HG03280 (cell line): ENCODE data around the gene SHC3.
"Not testable (repeated sequence)": the region's sequence is repeated elsewhere in the genome, so short reads cannot be mapped to it uniquely, and the experiment has no call there.

ENCODE experiments used
- ATAC-seq: cut with Tn5 transposase; IDR thresholded peaks from one replicate; pipeline ENCODE4 v1.9.1; 2021; ENCODE audit warnings: mild to moderate bottlenecking, moderate library complexity; ENCODE audit not compliant: unreplicated experiment

SHC3 gene

GRCh38 chr9:89177944-89178829 is at the start of gene SHC3:
SHC3 (minus strand) TSS chr9:89178818; CDS start chr9:89178460, 358 bp downstream.
- ATAC-seq = no peak

GRCh38 chr9:89225991-89226471 is 47.4 kb upstream of the SHC3 start:
- ATAC-seq = no peak

GRCh38 chr9:89225587-89225986 is 47.0 kb upstream of the SHC3 start:
- ATAC-seq = no peak

- ATAC-seq = no peak
These were observed 46.4 kb upstream of the SHC3 start for GRCh38 chr9:89225036-89225435.

- no peak for ATAC-seq
These were observed 46.0 kb upstream of the SHC3 start for GRCh38 chr9:89224633-89225032.

GRCh38 chr9:89223396-89223977 is 44.9 kb upstream of the SHC3 start:
- ATAC-seq = no peak

GRCh38 chr9:89219637-89220036 is 41.0 kb upstream of the SHC3 start:
- no peak for ATAC-seq

GRCh38 chr9:89218040-89218928 is 39.7 kb upstream of the SHC3 start:
- no peak for ATAC-seq

- no peak for ATAC-seq
These were observed 36.7 kb upstream of the SHC3 start for GRCh38 chr9:89215342-89215741.

- ATAC-seq = no peak
These were observed 34.8 kb upstream of the SHC3 start for GRCh38 chr9:89213396-89213880.

GRCh38 chr9:89212171-89212570 is 33.6 kb upstream of the SHC3 start:
- no peak for ATAC-seq

- ATAC-seq = not testable (repeated sequence)
These were observed 30.7 kb upstream of the SHC3 start for GRCh38 chr9:89209311-89209710.

- no peak for ATAC-seq
These were observed 28.4 kb upstream of the SHC3 start for GRCh38 chr9:89207026-89207425.

GRCh38 chr9:89204801-89205200 is 26.2 kb upstream of the SHC3 start:
- ATAC-seq = no peak

GRCh38 chr9:89195131-89195797 is 16.6 kb upstream of the SHC3 start:
- ATAC-seq = no peak

- ATAC-seq = no peak
These were observed 16.0 kb upstream of the SHC3 start for GRCh38 chr9:89194421-89195130.

- no peak for ATAC-seq
These were observed 12.4 kb upstream of the SHC3 start for GRCh38 chr9:89191004-89191403.

GRCh38 chr9:89189215-89189614 is 10.6 kb upstream of the SHC3 start:
- no peak for ATAC-seq

- no peak for ATAC-seq
These were observed 9.3 kb upstream of the SHC3 start for GRCh38 chr9:89187950-89188349.

- no peak for ATAC-seq
These were observed 8.9 kb upstream of the SHC3 start for GRCh38 chr9:89187541-89187940.
